ENCODE data around the gene SLC66A1.

Gene SLC66A1

DNA sequence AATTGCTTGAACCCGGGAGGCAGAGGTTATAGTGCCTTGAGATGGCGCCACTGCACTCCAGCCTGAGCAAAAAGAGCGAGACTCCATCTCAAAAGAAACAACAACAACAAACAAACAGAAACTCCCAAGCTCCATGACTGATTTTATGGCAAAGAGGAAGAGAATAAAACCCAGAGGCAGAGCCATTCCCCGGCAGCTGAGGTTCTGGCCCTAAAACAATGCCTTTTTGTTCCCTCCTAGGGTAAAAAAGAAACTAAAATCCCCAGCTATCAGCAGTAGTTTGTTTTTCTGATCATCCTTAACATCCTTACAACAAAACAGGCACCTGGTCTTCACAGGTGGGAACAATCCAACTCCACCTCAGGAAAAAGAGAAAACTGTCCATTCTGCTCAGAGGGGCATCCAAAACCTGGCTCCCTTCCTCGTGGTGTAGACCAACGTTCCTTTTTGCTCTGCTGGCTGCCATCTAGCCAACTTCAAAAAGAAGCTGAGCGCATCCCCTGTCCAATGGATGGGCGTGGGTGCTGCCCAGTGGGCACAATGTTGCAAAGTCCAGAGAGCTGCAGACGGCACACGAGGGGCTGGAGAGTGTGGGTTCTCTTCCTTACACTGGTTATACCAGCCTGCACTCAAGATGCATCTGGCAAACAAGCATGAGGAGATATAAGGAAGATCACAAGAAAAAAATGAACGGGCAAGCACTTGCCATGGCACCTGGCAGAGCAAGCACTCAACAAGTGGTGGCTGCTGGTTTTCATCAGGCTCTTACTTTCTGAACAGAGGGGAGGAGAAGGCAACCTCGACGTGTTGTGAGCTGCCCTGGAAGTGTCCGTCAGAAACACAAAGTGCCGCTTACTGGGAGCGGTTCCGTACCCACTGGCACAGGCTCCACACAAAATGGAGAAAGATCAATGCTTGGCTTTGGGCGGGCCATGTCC, 54.7 kb downstream of the SLC66A1 start:
- DNase-seq, result no peak

- no peak for DNase-seq
These were observed 55.5 kb downstream of the SLC66A1 start for GRCh38 chr1:19367584-19368041.

- no peak for DNase-seq
These were observed 55.9 kb downstream of the SLC66A1 start for GRCh38 chr1:19368050-19368449.

- no peak for DNase-seq
These were observed 56.8 kb downstream of the SLC66A1 start for GRCh38 chr1:19368964-19369363.

GRCh38 chr1:19369396-19370090, 57.4 kb downstream of the SLC66A1 start:
- DNase-seq, result no peak

GRCh38 chr1:19370453-19371170, 58.5 kb downstream of the SLC66A1 start:
- no peak for DNase-seq

DNA sequence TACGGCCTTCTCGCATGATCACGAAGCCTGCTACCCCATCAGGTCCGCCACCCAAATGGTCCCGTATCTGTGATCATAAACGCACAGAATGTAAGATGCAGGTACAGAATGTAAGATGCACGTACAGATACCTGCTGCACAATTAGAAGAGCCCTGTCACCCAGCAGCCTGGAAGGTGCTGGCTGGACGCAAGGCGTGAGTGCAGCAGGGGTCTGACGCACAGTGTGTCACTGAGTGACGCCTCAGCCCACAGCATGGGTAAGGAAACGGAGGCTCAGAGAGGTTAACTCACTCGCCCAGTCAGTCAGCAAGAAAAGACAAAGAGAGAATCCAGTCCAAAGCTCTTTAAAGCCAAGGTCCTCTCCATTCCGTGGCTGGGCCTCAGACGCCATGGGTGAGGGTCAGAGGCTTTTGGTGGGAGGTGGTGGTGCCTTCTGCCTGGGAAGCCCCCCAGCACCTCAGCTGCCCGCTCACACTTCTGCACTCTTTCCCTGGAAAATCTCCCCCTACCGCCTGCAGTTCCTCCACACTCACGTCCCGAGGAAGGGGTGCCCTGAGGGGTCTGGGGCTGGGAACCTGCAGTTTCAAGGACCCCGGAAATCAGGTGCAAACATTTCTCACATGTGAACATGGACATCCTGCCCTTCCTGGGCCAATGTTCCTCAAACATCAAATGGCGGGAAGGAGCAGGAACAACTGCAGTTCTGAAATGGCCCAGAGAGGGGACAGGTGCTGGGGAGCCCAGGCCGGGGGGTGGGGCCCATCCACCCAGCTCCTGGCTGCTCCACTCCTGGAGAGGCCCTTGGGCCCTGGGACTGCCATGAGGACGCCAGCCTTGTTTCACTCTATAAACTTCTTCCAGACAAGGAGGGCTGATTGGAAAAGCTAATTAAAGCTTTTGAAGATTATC, 59.4 kb downstream of the SLC66A1 start:
- DNase-seq, result no peak

DNA sequence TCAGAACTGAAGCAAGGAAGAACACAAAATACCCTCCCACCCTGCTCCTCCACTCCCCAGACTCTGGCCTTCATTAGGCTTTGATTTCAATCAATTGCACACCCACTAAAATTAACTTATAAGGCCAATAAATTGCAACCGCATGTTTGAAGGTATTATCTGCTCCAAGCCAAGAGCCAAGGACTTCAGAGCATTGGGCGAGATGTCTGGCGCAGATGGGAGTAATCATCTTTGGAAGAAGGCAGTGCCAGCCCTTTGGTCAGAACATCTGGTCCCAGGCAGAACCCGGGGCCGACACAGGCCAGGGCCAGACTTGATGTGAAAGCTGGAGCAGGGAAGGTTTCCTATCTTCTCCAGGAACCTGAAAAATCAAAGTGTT, 60.0 kb downstream of the SLC66A1 start:
- DNase-seq, result no peak

DNA sequence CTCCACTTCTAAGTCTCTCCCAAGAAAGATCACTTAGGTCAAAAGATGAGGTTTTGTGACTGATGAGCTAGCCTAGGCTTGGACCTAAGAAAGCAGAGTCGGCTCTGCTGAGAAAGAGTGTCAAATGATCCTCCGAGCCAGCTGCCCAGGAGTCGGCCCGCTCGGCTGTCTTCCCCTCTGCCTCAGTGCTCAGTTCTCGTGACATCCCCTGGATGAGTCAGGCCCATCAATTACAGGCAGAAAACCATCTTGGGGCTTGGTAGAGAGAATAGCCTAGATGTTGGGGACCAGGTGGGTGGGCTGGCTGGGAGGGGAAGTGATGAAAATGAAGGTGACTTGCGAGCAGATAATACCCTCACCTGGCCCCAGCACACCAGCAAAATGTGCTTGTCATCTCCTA, 60.5 kb downstream of the SLC66A1 start:
- DNase-seq, result no peak

DNA sequence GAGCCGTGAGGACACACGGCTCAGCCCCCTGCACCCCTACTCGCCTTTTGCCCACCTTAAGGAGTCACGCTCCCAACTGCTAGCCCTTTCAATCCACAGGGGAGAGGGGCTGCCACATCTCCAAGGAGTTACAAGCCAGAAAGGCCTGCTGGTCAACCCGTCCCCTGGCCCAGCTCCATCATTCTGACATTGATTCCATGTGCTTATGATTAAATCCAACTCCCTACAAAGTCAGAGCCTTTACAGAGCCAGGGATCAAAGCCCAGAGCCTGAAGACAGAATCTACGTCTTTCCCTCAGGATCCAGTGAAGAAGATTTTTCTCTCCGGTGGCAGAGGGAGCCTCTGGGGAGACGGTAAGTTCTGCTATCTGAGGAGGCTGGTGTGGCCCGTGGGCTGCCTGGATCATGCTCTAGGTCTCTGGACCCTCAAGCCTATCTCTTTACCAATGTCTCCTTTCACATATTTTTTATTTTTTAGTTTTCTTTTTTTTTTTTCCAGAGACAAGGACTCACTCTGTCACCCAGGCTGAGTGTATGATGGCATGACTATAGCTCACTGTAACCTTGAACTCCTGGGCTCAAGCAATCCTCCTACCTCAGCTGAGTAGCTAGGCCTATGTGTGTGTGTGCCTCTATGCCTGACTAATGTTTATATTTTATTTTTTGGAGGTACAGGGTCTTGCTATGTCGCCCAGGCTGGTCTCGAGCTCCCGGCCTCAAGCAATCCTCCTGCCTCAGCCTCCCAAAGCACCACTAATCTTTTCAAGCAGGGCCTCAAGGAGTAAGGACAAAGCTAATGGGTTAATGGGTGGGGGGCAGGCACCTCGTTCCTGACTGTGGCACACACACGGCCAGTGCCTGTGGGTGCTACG, 61.3 kb downstream of the SLC66A1 start:
- no peak for DNase-seq

GRCh38 chr1:19374083-19374801, 62.1 kb downstream of the SLC66A1 start:
- DNase-seq, result peak; percentile 38

DNA sequence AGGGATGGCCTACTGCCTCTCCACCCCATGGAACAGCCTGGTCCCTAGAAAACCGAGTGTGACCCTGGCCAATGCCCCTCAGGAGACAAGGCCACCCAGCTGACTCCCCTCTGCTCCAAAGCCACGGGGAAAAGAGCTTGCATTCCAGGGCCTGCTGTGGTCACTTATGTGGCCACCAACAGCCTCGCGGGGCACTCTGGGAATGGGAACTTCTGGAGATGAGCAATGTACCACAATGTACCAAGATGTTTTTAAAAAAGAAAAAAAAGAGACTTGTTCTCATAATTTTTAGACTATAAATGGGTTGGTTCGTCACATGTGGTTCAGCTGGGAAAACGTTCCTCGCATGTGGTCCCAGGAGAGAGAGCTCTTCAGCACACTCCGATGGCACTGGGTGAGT, 62.8 kb downstream of the SLC66A1 start:
- no peak for DNase-seq

DNA sequence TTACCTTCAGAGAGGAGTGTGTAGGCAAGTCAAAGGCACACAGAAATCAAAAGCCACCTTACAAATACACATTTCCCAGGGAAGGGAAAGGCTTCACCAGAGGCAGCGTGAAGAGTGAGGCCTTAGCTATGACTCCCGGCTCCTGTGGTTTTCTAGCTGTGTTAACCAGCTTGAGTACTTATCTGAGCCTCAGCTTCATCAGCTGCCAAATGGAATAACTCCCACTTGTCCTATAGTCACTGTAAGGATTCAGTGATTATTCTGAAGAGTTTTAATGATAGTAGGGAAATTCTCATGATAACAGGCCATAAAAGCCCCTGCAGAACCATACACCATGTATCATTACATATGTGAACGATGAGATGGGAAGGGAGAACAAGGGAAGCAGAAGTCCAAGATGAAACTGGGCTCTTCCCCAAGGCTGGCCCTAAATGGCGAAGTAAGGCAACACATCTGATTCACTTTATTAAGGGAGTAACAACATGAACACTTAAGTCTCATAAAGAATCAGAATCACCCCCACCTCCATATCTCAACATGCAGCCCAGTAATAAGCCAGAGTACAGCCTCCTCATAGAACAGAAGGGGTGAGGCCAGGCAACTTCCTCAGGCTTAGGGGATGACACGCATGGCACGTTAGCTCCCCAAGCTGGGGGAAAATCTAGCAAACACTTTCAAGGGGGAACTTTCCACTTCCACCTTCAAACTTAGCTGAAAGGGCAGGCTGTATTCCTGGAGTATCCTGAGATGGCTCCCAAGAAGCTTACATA, 63.7 kb downstream of the SLC66A1 start:
- DNase-seq, result no peak

DNA sequence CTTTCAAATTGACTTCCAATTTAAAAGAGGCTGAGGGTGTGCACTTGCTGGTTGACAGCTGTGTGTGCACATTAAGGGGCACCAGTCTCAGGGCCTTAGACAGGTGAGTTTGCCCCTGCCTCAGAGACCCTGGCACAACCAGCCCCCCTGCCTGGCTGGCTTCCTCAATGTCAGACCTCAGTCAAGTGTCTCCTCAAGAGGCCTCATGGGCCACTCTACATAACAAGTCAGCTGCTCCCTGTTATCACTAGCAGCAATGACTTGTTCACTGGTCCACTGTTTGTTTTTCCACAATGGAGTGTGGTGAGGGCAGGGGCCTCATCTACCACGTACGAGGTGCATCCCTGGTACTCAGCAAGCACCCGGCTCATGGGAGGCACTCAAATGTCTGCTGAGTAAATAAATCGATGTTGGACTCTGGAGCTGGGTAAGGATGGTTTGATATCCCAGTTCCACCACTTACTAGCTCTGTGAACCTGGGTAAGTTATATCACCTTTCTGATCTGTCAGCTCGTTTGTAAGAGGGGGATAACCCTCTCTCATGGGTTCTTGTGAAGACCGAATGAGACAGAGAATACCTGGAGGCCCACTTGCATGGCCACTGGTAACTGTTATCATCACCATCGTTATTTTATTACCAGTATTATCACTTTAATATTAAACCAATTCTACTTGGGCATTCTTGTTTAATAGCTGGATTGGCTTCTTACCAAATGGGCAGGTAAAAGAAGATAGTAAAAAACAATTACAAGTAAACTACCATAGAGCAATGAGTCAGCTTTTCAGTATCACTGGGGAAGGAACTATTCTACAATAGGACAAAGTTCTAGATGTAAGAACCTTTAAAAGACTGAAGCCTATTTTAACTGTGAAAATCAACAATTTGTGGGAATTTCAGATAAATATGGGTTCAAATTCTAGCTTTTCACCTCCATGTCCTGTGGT, 64.6 kb downstream of the SLC66A1 start:
- peak; percentile 41 for DNase-seq

DNA sequence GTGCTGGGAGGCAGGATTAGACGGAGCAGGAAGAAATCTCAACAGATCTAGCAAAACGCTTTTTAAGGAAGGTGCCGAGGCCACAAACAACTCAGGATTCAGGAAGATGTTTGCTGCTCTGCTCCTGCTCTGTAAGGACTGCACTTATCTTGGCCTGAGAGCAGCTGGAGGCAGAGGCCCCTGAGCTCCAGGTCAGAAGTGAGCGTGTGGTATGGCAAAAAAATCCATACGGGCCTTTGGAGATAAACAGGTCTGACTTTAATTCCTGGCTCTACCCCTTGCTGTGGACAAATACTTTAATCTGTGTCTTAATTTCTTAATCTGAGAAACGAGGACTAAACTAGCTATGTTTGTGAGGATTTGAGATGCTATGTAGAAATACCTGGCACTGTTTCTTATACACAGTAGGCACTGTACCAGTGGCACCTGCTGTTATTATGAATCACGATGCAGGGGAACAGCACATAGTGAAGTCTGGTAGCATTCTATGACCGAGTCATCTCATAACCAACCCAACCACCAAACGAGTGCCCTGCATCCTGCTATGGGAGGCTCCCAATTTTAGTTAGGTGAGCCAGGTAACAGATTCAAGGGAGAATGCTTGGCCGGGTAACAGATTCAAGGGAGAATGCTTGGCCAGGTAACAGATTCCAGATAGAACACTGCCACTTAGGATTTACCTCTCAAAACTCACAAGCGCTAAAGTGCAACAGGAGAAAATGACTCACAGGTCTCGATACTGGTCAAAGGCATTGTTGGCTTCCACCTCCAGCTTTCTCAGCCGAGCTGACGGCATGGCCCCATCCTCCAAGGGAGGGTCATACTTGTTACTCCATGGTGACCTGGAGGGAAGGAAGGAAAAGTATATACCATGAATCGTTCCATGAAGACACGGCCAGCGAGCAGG, 65.9 kb downstream of the SLC66A1 start:
- no peak for DNase-seq
